GM19468 (cell line): ENCODE measurements around the gene SH2D1B.
"Not testable (repeated sequence)": the region's sequence is repeated elsewhere in the genome, so short reads cannot be mapped to it uniquely, and the experiment has no call there.

Experiments used
- ATAC-seq: cut with Tn5 transposase; IDR thresholded peaks from one replicate; pipeline ENCODE4 v1.9.1; 2021; ENCODE audit warnings: mild to moderate bottlenecking, moderate library complexity, moderate number of reproducible peaks; ENCODE audit not compliant: unreplicated experiment; ENCODE audit errors: extremely low read depth

The SH2D1B gene

GRCh38 chr1:162365284-162366020 lies 46.5 kb downstream of the SH2D1B start:
- no peak for ATAC-seq

GRCh38 chr1:162364498-162364897 lies 47.4 kb downstream of the SH2D1B start:
- ATAC-seq = no peak

- no peak for ATAC-seq
Measured at GRCh38 chr1:162363823-162364222, 48.1 kb downstream of the SH2D1B start.

GRCh38 chr1:162361349-162361748 lies 50.6 kb downstream of the SH2D1B start:
- peak; percentile 10 for ATAC-seq

GRCh38 chr1:162360874-162361260 lies 51.1 kb downstream of the SH2D1B start:
- ATAC-seq = no peak

- ATAC-seq = no peak
Measured at GRCh38 chr1:162360237-162360873, 51.6 kb downstream of the SH2D1B start.

- ATAC-seq = no peak
Measured at GRCh38 chr1:162359523-162360236, 52.3 kb downstream of the SH2D1B start.

- ATAC-seq = no peak
Measured at GRCh38 chr1:162358928-162359327, 53.0 kb downstream of the SH2D1B start.

GRCh38 chr1:162357681-162358266 lies 54.2 kb downstream of the SH2D1B start:
- no peak for ATAC-seq

GRCh38 chr1:162353702-162354101 lies 58.2 kb downstream of the SH2D1B start:
- ATAC-seq = no peak

GRCh38 chr1:162353078-162353477 lies 58.9 kb downstream of the SH2D1B start:
- no peak for ATAC-seq

- not testable (repeated sequence) for ATAC-seq
Measured at GRCh38 chr1:162351874-162352273, 60.1 kb downstream of the SH2D1B start.

- no peak for ATAC-seq
Measured at GRCh38 chr1:162351246-162351842, 60.6 kb downstream of the SH2D1B start.

GRCh38 chr1:162349635-162350330 lies 62.2 kb downstream of the SH2D1B start:
- no peak for ATAC-seq

GRCh38 chr1:162347281-162347680 lies 64.7 kb downstream of the SH2D1B start:
- ATAC-seq = no peak
